ENCODE results near the gene MRGPRD.

The MRGPRD gene

GRCh38 chr11:68930991-68931855 lies 49.6 kb downstream of the MRGPRD start:
- no peak for DNase-seq (ENCODE audit: low read depth)

All from HS-5 (cell line).